CD8-positive, alpha-beta memory T cell (primary cell): ENCODE results near the gene GTPBP4. TPM values are rescaled to one million over a fixed set of nuclear protein-coding genes. Genes with fewer than 3 reads are reported as not detected.

Experiments
- CTCF ChIA-PET: fragments of 350-600 bp; sonication (Branson Sonifier 250); formaldehyde crosslinking; loops from one replicate; lab custom pipeline; 2021; ENCODE audit warnings: antibody characterized with exemption; lab: Charles Lee
- POLR2A ChIA-PET: fragments of 350-600 bp; sonication (Branson Sonifier 250); formaldehyde crosslinking; loops from one replicate; lab custom pipeline; 2021; ENCODE audit warnings: antibody characterized with exemption; lab: Charles Lee
- DNase-seq, 5 donors: peaks; one replicate each; pipeline versions ENCODE4 v3.0.0 to v3.0.0-alpha.2; 2020 to 2022; ENCODE audit warnings: mixed read lengths in 1 of 5
- H3K27ac ChIP-seq: one replicate; pipeline ENCODE4 v1.7.0; 2013; ENCODE audit warnings: low read depth, mild to moderate bottlenecking, low read length, moderate library complexity
- H3K27me3 ChIP-seq: 2 replicates; pipeline ENCODE4 v1.7.0; 2013; ENCODE audit warnings: low read length, mild to moderate bottlenecking; ENCODE audit not compliant: insufficient read depth, poor library complexity, severe bottlenecking
- H3K36me3 ChIP-seq: 2 replicates; pipeline ENCODE4 v1.7.0; 2013; ENCODE audit warnings: mild to moderate bottlenecking, low read length, moderate library complexity; ENCODE audit not compliant: insufficient read depth
- H3K4me1 ChIP-seq: 2 replicates; pipeline ENCODE4 v1.7.0; 2013; ENCODE audit warnings: mild to moderate bottlenecking, low read length, moderate library complexity; ENCODE audit not compliant: insufficient read depth
- H3K4me3 ChIP-seq: 2 replicates; pipeline ENCODE4 v1.7.0; 2013; ENCODE audit warnings: mild to moderate bottlenecking, low read length
- H3K9me3 ChIP-seq: 2 replicates; pipeline ENCODE4 v1.7.0; 2013; ENCODE audit warnings: mild to moderate bottlenecking, low read length
- H3K27ac Mint-ChIP-seq, 8 donors: one replicate each; pipeline ENCODE4 v1.8.0; 2020 to 2021; ENCODE audit warnings: mixed read lengths in 8 of 8, mild to moderate bottlenecking in 6 of 8, inconsistent platforms in 3 of 8, moderate library complexity in 3 of 8
- H3K27me3 Mint-ChIP-seq, 2 donors: one replicate each; pipeline ENCODE4 v1.8.0; 2020 to 2021; ENCODE audit warnings: mixed read lengths in 2 of 2, mild to moderate bottlenecking in 1 of 2, moderate library complexity in 1 of 2
- H3K36me3 Mint-ChIP-seq, 3 donors: one replicate each; pipeline ENCODE4 v1.8.0; 2020 to 2021; ENCODE audit warnings: mixed read lengths in 3 of 3, inconsistent platforms in 1 of 3, mild to moderate bottlenecking in 1 of 3
- H3K4me1 Mint-ChIP-seq, 3 donors: one replicate each; pipeline ENCODE4 v1.8.0; 2020 to 2021; ENCODE audit warnings: mixed read lengths in 3 of 3, inconsistent platforms in 1 of 3, mild to moderate bottlenecking in 1 of 3
- H3K4me3 Mint-ChIP-seq, 7 donors: one replicate each; pipeline ENCODE4 v1.8.0; 2020 to 2021; ENCODE audit warnings: mixed read lengths in 7 of 7, mild to moderate bottlenecking in 6 of 7, moderate library complexity in 4 of 7, inconsistent platforms in 2 of 7
- H3K9me3 Mint-ChIP-seq, 5 donors: one replicate each; pipeline ENCODE4 v1.8.0; 2020 to 2022; ENCODE audit warnings: mixed read lengths in 5 of 5, mild to moderate bottlenecking in 3 of 5, moderate library complexity in 2 of 5, inconsistent platforms in 1 of 5
- polyA plus RNA-seq: library from polyadenylated mRNA; unstranded; fragments of 300-500 nt; fragmentation: Illumina TruSeq; gene quantifications from one replicate; pipeline ENCODE4 v1.2.3, GENCODE V29; 2021
- total RNA-seq, 2 experiments: library from RNA; stranded (reverse); gene quantifications; one replicate each; pipeline ENCODE4 v1.2.3, GENCODE V29; 2021

Gene GTPBP4
- total and polyA plus RNA-seq, 3 experiments from 2014 or later = 21.9 to 156 (median 147) TPM

- H3K4me3 Mint-ChIP-seq = no peak overlapping the region
- CTCF ChIA-PET = no interaction called here
- H3K27me3 Mint-ChIP-seq = no peaks in the 10 kb centered on the region
- POLR2A ChIA-PET = no interaction called here
- H3K27me3 ChIP-seq = no peaks in the 10 kb centered on the region
- peaks cover 0 to 25% (median 4%) of the 10 kb centered on the region in 3 donors for H3K36me3 Mint-ChIP-seq
- DNase-seq = no peak
- no peak overlapping the region for H3K27ac ChIP-seq
- no peaks in the 10 kb centered on the region for H3K4me1 Mint-ChIP-seq
- H3K9me3 ChIP-seq = no peaks in the 10 kb centered on the region
- no peak overlapping the region for H3K27ac Mint-ChIP-seq
- peaks cover 1% of the 10 kb centered on the region for H3K36me3 ChIP-seq
- H3K4me3 ChIP-seq = no peak overlapping the region
- no peaks in the 10 kb centered on the region for H3K4me1 ChIP-seq
- H3K9me3 Mint-ChIP-seq = no peaks in the 10 kb centered on the region
These were observed 34.2 kb downstream of the GTPBP4 start for GRCh38 chr10:1022413-1022812.

GRCh38 chr10:1024103-1024502 lies 35.9 kb downstream of the GTPBP4 start:
- H3K36me3 Mint-ChIP-seq = peaks cover 0 to 14% (median 1%) of the 10 kb centered on the region in 3 donors
- H3K9me3 ChIP-seq = no peaks in the 10 kb centered on the region
- DNase-seq = no peak

GRCh38 chr10:1025683-1026082 lies 37.4 kb downstream of the GTPBP4 start, which contains the start of gene IDI2:
Gene IDI2 (minus strand): TSS chr10:1025859. CDS start chr10:1024723, 1,136 bp downstream.
- POLR2A ChIA-PET = no interaction called here
- no peak for DNase-seq
- Mint-ChIP-seq H3K4me3 (no peak within 1 kb of the TSS), H3K27ac (no peak within 1 kb of the TSS), H3K4me1 (no peaks in the 10 kb centered on the region), H3K27me3 (no peaks in the 10 kb centered on the region), H3K9me3 (no peaks in the 10 kb centered on the region), H3K36me3 (peaks cover 0 to under 1% (median 0%) of the 10 kb centered on the region in 3 donors)
- H3K4me1 ChIP-seq = no peaks in the 10 kb centered on the region
- no peak within 1 kb of the TSS for H3K27ac ChIP-seq
- no peaks in the 10 kb centered on the region for H3K27me3 ChIP-seq
- no peaks in the 10 kb centered on the region for H3K9me3 ChIP-seq
- CTCF ChIA-PET = no interaction called here
- H3K4me3 ChIP-seq = no peak within 1 kb of the TSS
- no peaks in the 10 kb centered on the region for H3K36me3 ChIP-seq

More at GRCh38 chr10:1024103-1024502, 35.9 kb downstream of the GTPBP4 start:
- no peaks in the 10 kb centered on the region for H3K27me3 Mint-ChIP-seq
- H3K4me1 Mint-ChIP-seq = no peaks in the 10 kb centered on the region
- Histone ChIP-seq H3K27ac (no peak overlapping the region), H3K4me3 (no peak overlapping the region), H3K4me1 (no peaks in the 10 kb centered on the region), H3K27me3 (no peaks in the 10 kb centered on the region), H3K36me3 (no peaks in the 10 kb centered on the region)
- POLR2A ChIA-PET = no interaction called here
- H3K9me3 Mint-ChIP-seq = no peaks in the 10 kb centered on the region
- CTCF ChIA-PET = no interaction called here
- H3K27ac Mint-ChIP-seq = no peak overlapping the region
- no peak overlapping the region for H3K4me3 Mint-ChIP-seq

GRCh38 chr10:1026578-1026977 lies 38.3 kb downstream of the GTPBP4 start:
- Mint-ChIP-seq H3K27ac (no peak overlapping the region), H3K27me3 (no peaks in the 10 kb centered on the region), H3K4me1 (no peaks in the 10 kb centered on the region), H3K9me3 (no peaks in the 10 kb centered on the region), H3K36me3 (no peaks in the 10 kb centered on the region), H3K4me3 (no peak overlapping the region)
- ChIA-PET CTCF (no interaction called here), POLR2A (no interaction called here)
- Histone ChIP-seq H3K4me1 (no peaks in the 10 kb centered on the region), H3K27ac (no peak overlapping the region), H3K4me3 (no peak overlapping the region), H3K36me3 (no peaks in the 10 kb centered on the region), H3K9me3 (no peaks in the 10 kb centered on the region), H3K27me3 (no peaks in the 10 kb centered on the region)
- DNase-seq = no peak

- Mint-ChIP-seq H3K4me1 (no peaks in the 10 kb centered on the region), H3K9me3 (no peaks in the 10 kb centered on the region), H3K27me3 (no peaks in the 10 kb centered on the region), H3K4me3 (no peak overlapping the region), H3K27ac (peak overlapping the region in 1 of 8 donors; percentile 65), H3K36me3 (peaks cover 0 to 1% (median 0%) of the 10 kb centered on the region in 3 donors)
- DNase-seq = no peak
- no peaks in the 10 kb centered on the region for H3K36me3 ChIP-seq
- H3K27me3 ChIP-seq = no peaks in the 10 kb centered on the region
- ChIA-PET POLR2A (no interaction called here), CTCF (interaction anchor here (1.7 kb wide), 1 partner anchor 12 kb away, joined by 3 read pairs; no protein-coding TSS in a partner anchor)
- no peaks in the 10 kb centered on the region for H3K9me3 ChIP-seq
- H3K27ac ChIP-seq = no peak overlapping the region
- no peak overlapping the region for H3K4me3 ChIP-seq
- no peaks in the 10 kb centered on the region for H3K4me1 ChIP-seq
These were observed 41.6 kb downstream of the GTPBP4 start for GRCh38 chr10:1029838-1030237.

GRCh38 chr10:1033601-1034000 lies 45.4 kb downstream of the GTPBP4 start:
- Mint-ChIP-seq H3K36me3 (peaks cover 0 to 18% (median 3%) of the 10 kb centered on the region in 3 donors), H3K4me3 (no peak overlapping the region), H3K9me3 (no peaks in the 10 kb centered on the region), H3K27ac (no peak overlapping the region), H3K4me1 (peaks cover 0 to 5% (median 0%) of the 10 kb centered on the region in 3 donors), H3K27me3 (no peaks in the 10 kb centered on the region)
- Histone ChIP-seq H3K9me3 (no peaks in the 10 kb centered on the region), H3K36me3 (no peaks in the 10 kb centered on the region), H3K4me3 (no peak overlapping the region), H3K27me3 (no peaks in the 10 kb centered on the region), H3K4me1 (no peaks in the 10 kb centered on the region), H3K27ac (no peak overlapping the region)
- ChIA-PET POLR2A (no interaction called here), CTCF (no interaction called here)
- no peak for DNase-seq

GRCh38 chr10:1034758-1035157 lies 46.5 kb downstream of the GTPBP4 start:
- Histone ChIP-seq H3K27ac (no peak overlapping the region), H3K36me3 (no peaks in the 10 kb centered on the region), H3K27me3 (no peaks in the 10 kb centered on the region), H3K9me3 (no peaks in the 10 kb centered on the region), H3K4me3 (no peak overlapping the region), H3K4me1 (no peaks in the 10 kb centered on the region)
- H3K4me3 Mint-ChIP-seq = no peak overlapping the region
- POLR2A ChIA-PET = no interaction called here
- H3K27ac Mint-ChIP-seq = no peak overlapping the region
- no peak for DNase-seq
- no peaks in the 10 kb centered on the region for H3K27me3 Mint-ChIP-seq
- H3K36me3 Mint-ChIP-seq = peaks cover 0 to 20% (median 3%) of the 10 kb centered on the region in 3 donors
- H3K4me1 Mint-ChIP-seq = peaks cover 0 to 5% (median 0%) of the 10 kb centered on the region in 3 donors
- no peaks in the 10 kb centered on the region for H3K9me3 Mint-ChIP-seq
- CTCF ChIA-PET = no interaction called here

GRCh38 chr10:1035201-1035600 lies 47.0 kb downstream of the GTPBP4 start:
- H3K27ac ChIP-seq = no peak overlapping the region
- CTCF ChIA-PET = no interaction called here
- DNase-seq = no peak
- H3K36me3 ChIP-seq = peaks cover 4% of the 10 kb centered on the region
- H3K27me3 ChIP-seq = no peaks in the 10 kb centered on the region
- Mint-ChIP-seq H3K9me3 (no peaks in the 10 kb centered on the region), H3K4me1 (peaks cover 0 to 7% (median 3%) of the 10 kb centered on the region in 3 donors), H3K27ac (peak overlapping the region in 1 of 8 donors; percentile 19), H3K36me3 (peaks cover 0 to 24% (median 4%) of the 10 kb centered on the region in 3 donors), H3K27me3 (no peaks in the 10 kb centered on the region), H3K4me3 (no peak overlapping the region)
- H3K4me1 ChIP-seq = no peaks in the 10 kb centered on the region
- H3K4me3 ChIP-seq = no peak overlapping the region
- H3K9me3 ChIP-seq = no peaks in the 10 kb centered on the region
- POLR2A ChIA-PET = no interaction called here
